NCI-H187 treated with DMSO at 0.1 percent for 48 hours (cell line): ENCODE results near the gene CCDC91.
"Not testable (repeated sequence)": the region's sequence is repeated elsewhere in the genome, so short reads cannot be mapped to it uniquely, and the experiment has no call there.

Source experiments
- DNase-seq: peaks from one replicate; lab custom pipeline; 2025; lab: John Stamatoyannopoulos, UW

CCDC91 gene

GRCh38 chr12:28457785-28458184 lies 267.5 kb downstream of the CCDC91 start:
- DNase-seq: no peak

GRCh38 chr12:28459481-28459880 lies 269.2 kb downstream of the CCDC91 start:
- no peak for DNase-seq

GRCh38 chr12:28460420-28461130 lies 270.3 kb downstream of the CCDC91 start:
- DNase-seq: no peak

- DNase-seq: no peak
These were observed 273.1 kb downstream of the CCDC91 start for GRCh38 chr12:28463396-28463795.

GRCh38 chr12:28471762-28472161 lies 281.5 kb downstream of the CCDC91 start:
- not testable (repeated sequence) for DNase-seq

- not testable (repeated sequence) for DNase-seq
These were observed 285.9 kb downstream of the CCDC91 start for GRCh38 chr12:28476206-28476605.

GRCh38 chr12:28479097-28479496 lies 288.8 kb downstream of the CCDC91 start:
- DNase-seq: not testable (repeated sequence)

- no peak for DNase-seq
These were observed 289.4 kb downstream of the CCDC91 start for GRCh38 chr12:28479683-28480082.

- no peak for DNase-seq
These were observed 293.9 kb downstream of the CCDC91 start for GRCh38 chr12:28484156-28484555.

- no peak for DNase-seq
These were observed 296.3 kb downstream of the CCDC91 start for GRCh38 chr12:28486521-28486920.

- DNase-seq: no peak
These were observed 299.0 kb downstream of the CCDC91 start for GRCh38 chr12:28489246-28489645.

GRCh38 chr12:28497889-28498411 lies 307.7 kb downstream of the CCDC91 start:
- no peak for DNase-seq

- DNase-seq: no peak
These were observed 308.6 kb downstream of the CCDC91 start for GRCh38 chr12:28498850-28499249.

- DNase-seq: no peak
These were observed 310.2 kb downstream of the CCDC91 start for GRCh38 chr12:28500373-28501024.

- no peak for DNase-seq
These were observed 316.0 kb downstream of the CCDC91 start for GRCh38 chr12:28506271-28506670.

GRCh38 chr12:28507033-28507432 lies 316.8 kb downstream of the CCDC91 start:
- DNase-seq: no peak

GRCh38 chr12:28507867-28508266 lies 317.6 kb downstream of the CCDC91 start:
- DNase-seq: no peak

GRCh38 chr12:28512406-28512805 lies 322.1 kb downstream of the CCDC91 start:
- no peak for DNase-seq

- DNase-seq: no peak
These were observed 322.6 kb downstream of the CCDC91 start for GRCh38 chr12:28512876-28513275.

GRCh38 chr12:28513983-28514382 lies 323.7 kb downstream of the CCDC91 start:
- DNase-seq: no peak

- no peak for DNase-seq
These were observed 326.8 kb downstream of the CCDC91 start for GRCh38 chr12:28517101-28517500.

GRCh38 chr12:28527631-28528249 lies 337.5 kb downstream of the CCDC91 start:
- no peak for DNase-seq

GRCh38 chr12:28535216-28535615 lies 345.0 kb downstream of the CCDC91 start:
- no peak for DNase-seq
